ENCODE results near the gene ADGRG6.

ADGRG6 gene

GRCh38 chr6:142322066-142322465 lies 20.3 kb downstream of the ADGRG6 start:
- no peak for DNase-seq (ENCODE audit: low read depth in 2 of 2)

GRCh38 chr6:142322504-142323198 lies 20.8 kb downstream of the ADGRG6 start:
- no peak for DNase-seq (ENCODE audit: low read depth in 2 of 2)

- DNase-seq (ENCODE audit: low read depth in 2 of 2) = no peak
These were observed 21.6 kb downstream of the ADGRG6 start for GRCh38 chr6:142323377-142323776.

- DNase-seq (ENCODE audit: low read depth in 2 of 2) = no peak
These were observed 22.3 kb downstream of the ADGRG6 start for GRCh38 chr6:142324111-142324510.

GRCh38 chr6:142325111-142325510 lies 23.3 kb downstream of the ADGRG6 start:
- no peak for DNase-seq (ENCODE audit: low read depth in 2 of 2)

- no peak for DNase-seq (ENCODE audit: low read depth in 2 of 2)
These were observed 24.7 kb downstream of the ADGRG6 start for GRCh38 chr6:142326540-142326939.

GRCh38 chr6:142328070-142328469 lies 26.3 kb downstream of the ADGRG6 start:
- no peak for DNase-seq (ENCODE audit: low read depth in 2 of 2)

GRCh38 chr6:142329486-142330113 lies 27.8 kb downstream of the ADGRG6 start:
- DNase-seq (ENCODE audit: low read depth in 2 of 2) = no peak

GRCh38 chr6:142331075-142331551 lies 29.3 kb downstream of the ADGRG6 start:
- DNase-seq (ENCODE audit: low read depth in 2 of 2) = peak in 1 of 2 donors; percentile 8

- no peak for DNase-seq (ENCODE audit: low read depth in 2 of 2)
These were observed 29.8 kb downstream of the ADGRG6 start for GRCh38 chr6:142331601-142332000.

- DNase-seq (ENCODE audit: low read depth in 2 of 2) = no peak
These were observed 30.7 kb downstream of the ADGRG6 start for GRCh38 chr6:142332393-142333098.

GRCh38 chr6:142333431-142333830 lies 31.6 kb downstream of the ADGRG6 start:
- DNase-seq (ENCODE audit: low read depth in 2 of 2) = no peak

GRCh38 chr6:142334294-142334693 lies 32.5 kb downstream of the ADGRG6 start:
- no peak for DNase-seq (ENCODE audit: low read depth in 2 of 2)

- no peak for DNase-seq (ENCODE audit: low read depth in 2 of 2)
These were observed 33.6 kb downstream of the ADGRG6 start for GRCh38 chr6:142335415-142335814.

- no peak for DNase-seq (ENCODE audit: low read depth in 2 of 2)
These were observed 34.4 kb downstream of the ADGRG6 start for GRCh38 chr6:142336183-142336582.

GRCh38 chr6:142336787-142337186 lies 35.0 kb downstream of the ADGRG6 start:
- DNase-seq (ENCODE audit: low read depth in 2 of 2) = no peak

- no peak for DNase-seq (ENCODE audit: low read depth in 2 of 2)
These were observed 37.3 kb downstream of the ADGRG6 start for GRCh38 chr6:142339113-142339512.

- no peak for DNase-seq (ENCODE audit: low read depth in 2 of 2)
These were observed 38.3 kb downstream of the ADGRG6 start for GRCh38 chr6:142339968-142340658.

- no peak for DNase-seq (ENCODE audit: low read depth in 2 of 2)
These were observed 40.1 kb downstream of the ADGRG6 start for GRCh38 chr6:142341855-142342330.

GRCh38 chr6:142342986-142343385 lies 41.2 kb downstream of the ADGRG6 start:
- DNase-seq (ENCODE audit: low read depth in 2 of 2) = no peak

- no peak for DNase-seq (ENCODE audit: low read depth in 2 of 2)
These were observed 42.1 kb downstream of the ADGRG6 start for GRCh38 chr6:142343938-142344337.

GRCh38 chr6:142345261-142345660 lies 43.5 kb downstream of the ADGRG6 start:
- DNase-seq (ENCODE audit: low read depth in 2 of 2) = no peak

Measured in stimulated activated CD8-positive, alpha-beta memory T cell treated with anti-CD3 and anti-CD28 coated beads, Interleukin-7, amount 100 ng/mL, for 4 hours (primary cell).